Stimulated activated CD8-positive, alpha-beta memory T cell treated with anti-CD3 and anti-CD28 coated beads, Interleukin-15, amount 100 ng/mL, for 4 hours (primary cell): ENCODE results near the gene ZNF385A.

Source experiments
- DNase-seq, 2 donors: peaks; one replicate each; pipeline ENCODE4 v3.0.0-alpha.2; 2020; ENCODE audit warnings: low read depth in 2 of 2

Gene ZNF385A

GRCh38 chr12:54415221-54415929 is 30.8 kb upstream of the ZNF385A start:
- DNase-seq, result no peak

- peak; percentile 50 to 59 for DNase-seq
These were observed 29.0 kb upstream of the ZNF385A start for GRCh38 chr12:54413284-54414190.

GRCh38 chr12:54412786-54413185 is 28.3 kb upstream of the ZNF385A start:
- DNase-seq, result no peak

GRCh38 chr12:54412348-54412747 is 27.8 kb upstream of the ZNF385A start:
- DNase-seq, result no peak

GRCh38 chr12:54411391-54412241 is 27.1 kb upstream of the ZNF385A start:
- no peak for DNase-seq

GRCh38 chr12:54409267-54409666 is 24.7 kb upstream of the ZNF385A start:
- no peak for DNase-seq

- DNase-seq, result no peak
These were observed 22.8 kb upstream of the ZNF385A start for GRCh38 chr12:54407183-54407905.

GRCh38 chr12:54405573-54405972 is 21.0 kb upstream of the ZNF385A start:
- DNase-seq, result no peak

- DNase-seq, result no peak
These were observed 20.6 kb upstream of the ZNF385A start for GRCh38 chr12:54405106-54405505.

- DNase-seq, result no peak
These were observed 19.8 kb upstream of the ZNF385A start for GRCh38 chr12:54404061-54405004.

GRCh38 chr12:54401119-54401518 is 16.6 kb upstream of the ZNF385A start:
- no peak for DNase-seq

GRCh38 chr12:54398995-54399793 is 14.7 kb upstream of the ZNF385A start:
- DNase-seq, result peak; percentile 59 to 72

GRCh38 chr12:54398218-54398617 is 13.7 kb upstream of the ZNF385A start:
- no peak for DNase-seq

- no peak for DNase-seq
These were observed 12.6 kb upstream of the ZNF385A start for GRCh38 chr12:54397157-54397556.

GRCh38 chr12:54395545-54395944 is 11.0 kb upstream of the ZNF385A start:
- DNase-seq, result no peak

GRCh38 chr12:54394986-54395385 is 10.5 kb upstream of the ZNF385A start:
- DNase-seq, result no peak

- no peak for DNase-seq
These were observed 9.8 kb upstream of the ZNF385A start for GRCh38 chr12:54394281-54394719.

- no peak for DNase-seq
These were observed 9.2 kb upstream of the ZNF385A start for GRCh38 chr12:54393743-54394142.

- DNase-seq, result no peak
These were observed 8.7 kb upstream of the ZNF385A start for GRCh38 chr12:54393207-54393609.
